Stimulated activated CD4-positive, alpha-beta T cell treated with anti-CD3 and anti-CD28 coated beads, Interleukin-4, amount 100 ng/mL, for 48 hours (primary cell): ENCODE results near the gene ACAD9.
"Not testable (repeated sequence)": the region's sequence is repeated elsewhere in the genome, so short reads cannot be mapped to it uniquely, and the experiment has no call there.

ENCODE experiments used
- DNase-seq, 2 donors: peaks; one replicate each; pipeline ENCODE4 v3.0.0-alpha.2; 2020; ENCODE audit warnings: low read depth in 2 of 2

Gene ACAD9

GRCh38 chr3:128895843-128896697 lies 16.6 kb downstream of the ACAD9 start:
- DNase-seq, result no peak

GRCh38 chr3:128902426-128902825 lies 23.0 kb downstream of the ACAD9 start:
- DNase-seq, result no peak

- no peak for DNase-seq
These were observed 24.1 kb downstream of the ACAD9 start for GRCh38 chr3:128903501-128903900.

- DNase-seq, result no peak
These were observed 26.8 kb downstream of the ACAD9 start for GRCh38 chr3:128906031-128906803.

GRCh38 chr3:128906804-128907525 lies 27.5 kb downstream of the ACAD9 start:
- no peak for DNase-seq

GRCh38 chr3:128907706-128908445 lies 28.5 kb downstream of the ACAD9 start:
- DNase-seq, result no peak

- no peak for DNase-seq
These were observed 29.5 kb downstream of the ACAD9 start for GRCh38 chr3:128908951-128909350.

- DNase-seq, result no peak
These were observed 30.6 kb downstream of the ACAD9 start for GRCh38 chr3:128910006-128910405.

GRCh38 chr3:128911911-128912310 lies 32.5 kb downstream of the ACAD9 start:
- no peak for DNase-seq

GRCh38 chr3:128914966-128915645 lies 35.7 kb downstream of the ACAD9 start:
- DNase-seq, result no peak

GRCh38 chr3:128917291-128917690 lies 37.9 kb downstream of the ACAD9 start:
- no peak for DNase-seq

- DNase-seq, result no peak
These were observed 40.6 kb downstream of the ACAD9 start for GRCh38 chr3:128919988-128920387.

GRCh38 chr3:128922804-128923459 lies 43.5 kb downstream of the ACAD9 start:
- peak; percentile 22 to 36 for DNase-seq

- DNase-seq, result no peak
These were observed 44.2 kb downstream of the ACAD9 start for GRCh38 chr3:128923576-128923975.

- not testable (repeated sequence) for DNase-seq
These were observed 44.6 kb downstream of the ACAD9 start for GRCh38 chr3:128923986-128924385.

- no peak for DNase-seq
These were observed 49.9 kb downstream of the ACAD9 start for GRCh38 chr3:128929364-128929763.

- DNase-seq, result no peak
These were observed 51.6 kb downstream of the ACAD9 start for GRCh38 chr3:128931046-128931445.

- DNase-seq, result no peak
These were observed 53.2 kb downstream of the ACAD9 start for GRCh38 chr3:128932516-128933212.

GRCh38 chr3:128933213-128933921 lies 53.9 kb downstream of the ACAD9 start:
- DNase-seq, result no peak
